Thoracic aorta (tissue), 2 donors: ENCODE data around the gene CLEC3B. TPM values are rescaled to one million over a fixed set of nuclear protein-coding genes. Genes with fewer than 3 reads are reported as not detected.
"Not testable (repeated sequence)": the region's sequence is repeated elsewhere in the genome, so short reads cannot be mapped to it uniquely, and the experiment has no call there.

Experiments used
- ATAC-seq: fragments of 150-250 bp; one replicate; pipeline ENCODE4 v1.8.0; 2017; ENCODE audit warnings: low read depth; ENCODE audit not compliant: insufficient number of reproducible peaks, low FRiP score
- DNase-seq: peaks from one replicate; pipeline ENCODE4 v3.0.0-alpha.2; 2020; ENCODE audit warnings: low spot score
- H3K27ac ChIP-seq, 2 donors: fragments of 200-600 bp; sonication (generic); 1 replicate in 1 of 2; 2 replicates in 1 of 2; pipeline ENCODE4 v1.5.1; 2016; ENCODE audit warnings: mild to moderate bottlenecking in 2 of 2, moderate library complexity in 2 of 2
- H3K27me3 ChIP-seq: fragments of 200-600 bp; sonication (generic); replicated peaks from 2 replicates; pipeline ENCODE4 v1.6.0; 2016; ENCODE audit warnings: mild to moderate bottlenecking; ENCODE audit not compliant: insufficient read depth
- H3K36me3 ChIP-seq: fragments of 200-600 bp; sonication (generic); one replicate; pipeline ENCODE4 v1.5.1; 2016
- H3K4me1 ChIP-seq, 2 donors: fragments of 200-600 bp; sonication (generic); 1 replicate in 1 of 2; 2 replicates in 1 of 2; pipeline versions ENCODE4 v1.5.1 to v1.6.0; 2016; ENCODE audit warnings: low read depth in 2 of 2, mild to moderate bottlenecking in 1 of 2; ENCODE audit not compliant: control insufficient read depth in 1 of 2
- H3K4me3 ChIP-seq: fragments of 200-600 bp; sonication (generic); 2 replicates; pipeline ENCODE4 v1.5.1; 2016; ENCODE audit warnings: mild to moderate bottlenecking
- H3K9me3 ChIP-seq: fragments of 200-600 bp; sonication (generic); 2 replicates; pipeline ENCODE4 v1.5.1; 2016
- total RNA-seq, 2 donors: library from RNA; depleted of rRNA; stranded (reverse); fragments of >200 nt; gene quantifications; one replicate each; pipeline versions ENCODE4 v1.1.0 to v1.2.3, GENCODE V29; 2016
- TF ChIP-seq, protein P1 (sequence below): fragments of 200-600 bp; sonication (generic); IDR thresholded peaks from one replicate; pipeline ENCODE4 v1.5.1; 2019; ENCODE audit warnings: antibody characterized with exemption

CLEC3B gene
- total RNA-seq, 2 donors from 2014 or later: 96.6 to 202 TPM

DNA sequence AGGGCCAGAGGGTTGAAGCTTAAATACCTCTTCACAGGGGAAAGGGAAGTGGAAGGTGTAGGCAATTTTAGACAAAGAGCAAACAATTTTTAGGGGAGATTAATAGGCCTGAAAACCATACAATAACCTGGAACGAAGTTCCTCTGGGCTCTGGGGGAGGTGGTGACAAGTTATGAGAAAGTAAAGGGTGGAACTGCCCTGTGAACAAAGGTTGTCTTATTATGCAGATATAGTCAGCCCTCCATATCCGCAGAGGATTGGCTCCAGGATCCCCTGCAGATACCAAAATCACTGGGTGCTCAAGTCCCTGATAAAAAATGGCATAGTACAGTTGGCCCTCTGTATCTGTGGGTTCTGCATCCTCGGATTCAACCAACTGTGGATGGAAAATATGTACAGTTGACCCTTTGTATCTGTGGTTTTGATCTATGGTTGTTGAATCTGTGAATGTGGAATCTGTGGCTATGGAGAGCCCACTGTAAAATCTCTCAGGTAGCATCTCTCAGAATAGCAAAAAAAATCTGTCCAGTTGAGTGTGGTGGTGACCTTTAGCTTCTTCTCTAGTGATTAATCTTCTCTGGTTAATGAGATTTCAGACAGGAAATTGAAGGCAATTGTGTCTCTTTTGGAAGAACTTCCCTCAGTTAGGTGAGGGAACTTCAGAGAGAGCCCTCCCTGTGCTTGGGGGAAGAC, 40.2 kb downstream of the CLEC3B start:
- TF ChIP-seq, protein P1, sequence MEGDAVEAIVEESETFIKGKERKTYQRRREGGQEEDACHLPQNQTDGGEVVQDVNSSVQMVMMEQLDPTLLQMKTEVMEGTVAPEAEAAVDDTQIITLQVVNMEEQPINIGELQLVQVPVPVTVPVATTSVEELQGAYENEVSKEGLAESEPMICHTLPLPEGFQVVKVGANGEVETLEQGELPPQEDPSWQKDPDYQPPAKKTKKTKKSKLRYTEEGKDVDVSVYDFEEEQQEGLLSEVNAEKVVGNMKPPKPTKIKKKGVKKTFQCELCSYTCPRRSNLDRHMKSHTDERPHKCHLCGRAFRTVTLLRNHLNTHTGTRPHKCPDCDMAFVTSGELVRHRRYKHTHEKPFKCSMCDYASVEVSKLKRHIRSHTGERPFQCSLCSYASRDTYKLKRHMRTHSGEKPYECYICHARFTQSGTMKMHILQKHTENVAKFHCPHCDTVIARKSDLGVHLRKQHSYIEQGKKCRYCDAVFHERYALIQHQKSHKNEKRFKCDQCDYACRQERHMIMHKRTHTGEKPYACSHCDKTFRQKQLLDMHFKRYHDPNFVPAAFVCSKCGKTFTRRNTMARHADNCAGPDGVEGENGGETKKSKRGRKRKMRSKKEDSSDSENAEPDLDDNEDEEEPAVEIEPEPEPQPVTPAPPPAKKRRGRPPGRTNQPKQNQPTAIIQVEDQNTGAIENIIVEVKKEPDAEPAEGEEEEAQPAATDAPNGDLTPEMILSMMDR: no peak
- ATAC-seq: no peak
- Histone ChIP-seq H3K27ac (no peak overlapping the region), H3K4me1 (peaks cover 0 to 3% of the 10 kb centered on the region in 2 donors), H3K27me3 (no peaks in the 10 kb centered on the region), H3K36me3 (no peaks in the 10 kb centered on the region), H3K9me3 (no peaks in the 10 kb centered on the region), H3K4me3 (no peak overlapping the region)
- DNase-seq: no peak

DNA sequence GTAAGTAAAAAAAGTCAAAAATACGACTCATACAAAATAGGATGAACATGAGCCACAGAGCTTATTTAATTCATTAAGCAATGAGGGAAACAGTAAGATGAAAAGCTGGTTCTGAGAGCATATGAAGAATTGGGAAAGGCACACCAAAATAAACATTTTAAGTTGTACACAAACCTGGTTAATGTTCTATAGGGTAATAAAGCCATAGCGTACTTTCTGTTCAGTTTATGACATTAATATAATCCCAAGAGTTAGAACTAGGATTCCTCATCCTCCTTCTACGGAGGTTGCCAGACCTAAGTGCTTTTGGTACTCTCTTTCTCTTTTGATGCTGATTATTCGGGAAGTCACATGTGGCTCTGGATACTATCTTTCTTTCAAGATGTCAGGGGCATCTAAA, 41.4 kb downstream of the CLEC3B start:
- Histone ChIP-seq H3K9me3 (no peaks in the 10 kb centered on the region), H3K36me3 (no peaks in the 10 kb centered on the region), H3K4me3 (no peak overlapping the region), H3K27me3 (no peaks in the 10 kb centered on the region), H3K4me1 (peaks cover 0 to 3% of the 10 kb centered on the region in 2 donors), H3K27ac (no peak overlapping the region)
- no peak for DNase-seq
- TF ChIP-seq, protein P1: no peak
- no peak for ATAC-seq

DNA sequence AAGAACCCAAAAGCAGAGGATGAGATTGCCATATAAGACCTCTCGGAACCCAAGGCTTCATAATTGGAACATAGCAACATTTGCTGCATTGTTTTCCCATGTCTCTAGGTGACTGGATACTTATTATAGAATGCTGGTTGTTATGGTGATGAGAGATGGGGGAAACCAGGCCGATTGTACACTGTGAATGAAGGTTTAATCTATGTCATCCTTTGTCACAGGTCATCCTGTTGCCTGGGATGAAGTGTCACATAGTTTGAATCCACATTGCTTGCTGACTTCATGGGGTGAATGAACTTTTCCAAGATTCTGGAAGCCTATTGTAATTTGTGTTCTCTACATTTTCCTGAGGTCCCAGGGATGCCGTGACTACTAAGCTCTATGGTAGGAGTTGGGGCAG, 41.8 kb downstream of the CLEC3B start:
- TF ChIP-seq, protein P1: no peak
- ATAC-seq (no peak), DNase-seq (no peak)
- Histone ChIP-seq H3K9me3 (no peaks in the 10 kb centered on the region), H3K36me3 (no peaks in the 10 kb centered on the region), H3K4me1 (peaks cover 0 to 3% of the 10 kb centered on the region in 2 donors), H3K27ac (no peak overlapping the region), H3K4me3 (no peak overlapping the region), H3K27me3 (no peaks in the 10 kb centered on the region)

DNA sequence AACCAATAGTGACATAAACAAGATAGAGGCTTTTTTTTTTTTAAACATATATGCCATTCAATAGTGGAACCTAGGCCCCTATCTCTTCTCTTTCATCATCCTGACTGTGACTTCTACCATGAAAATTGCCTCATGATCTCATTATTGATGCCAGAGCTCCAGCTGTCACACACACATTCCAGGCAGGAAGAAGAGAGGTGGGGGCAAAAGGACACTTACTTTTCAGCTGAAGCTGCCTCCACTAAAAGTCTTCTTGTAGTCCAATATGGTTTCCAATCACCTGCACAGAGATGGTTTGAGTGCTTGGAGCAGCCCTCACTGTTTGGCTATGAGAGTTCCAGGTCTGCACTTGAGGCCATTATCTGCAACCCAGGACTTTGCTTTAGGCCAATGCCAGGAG, 45.0 kb downstream of the CLEC3B start:
- Histone ChIP-seq H3K36me3 (no peaks in the 10 kb centered on the region), H3K4me1 (no peaks in the 10 kb centered on the region), H3K4me3 (no peak overlapping the region), H3K9me3 (no peaks in the 10 kb centered on the region), H3K27me3 (no peaks in the 10 kb centered on the region), H3K27ac (no peak overlapping the region)
- DNase-seq: no peak
- ATAC-seq: no peak
- TF ChIP-seq, protein P1: no peak

DNA sequence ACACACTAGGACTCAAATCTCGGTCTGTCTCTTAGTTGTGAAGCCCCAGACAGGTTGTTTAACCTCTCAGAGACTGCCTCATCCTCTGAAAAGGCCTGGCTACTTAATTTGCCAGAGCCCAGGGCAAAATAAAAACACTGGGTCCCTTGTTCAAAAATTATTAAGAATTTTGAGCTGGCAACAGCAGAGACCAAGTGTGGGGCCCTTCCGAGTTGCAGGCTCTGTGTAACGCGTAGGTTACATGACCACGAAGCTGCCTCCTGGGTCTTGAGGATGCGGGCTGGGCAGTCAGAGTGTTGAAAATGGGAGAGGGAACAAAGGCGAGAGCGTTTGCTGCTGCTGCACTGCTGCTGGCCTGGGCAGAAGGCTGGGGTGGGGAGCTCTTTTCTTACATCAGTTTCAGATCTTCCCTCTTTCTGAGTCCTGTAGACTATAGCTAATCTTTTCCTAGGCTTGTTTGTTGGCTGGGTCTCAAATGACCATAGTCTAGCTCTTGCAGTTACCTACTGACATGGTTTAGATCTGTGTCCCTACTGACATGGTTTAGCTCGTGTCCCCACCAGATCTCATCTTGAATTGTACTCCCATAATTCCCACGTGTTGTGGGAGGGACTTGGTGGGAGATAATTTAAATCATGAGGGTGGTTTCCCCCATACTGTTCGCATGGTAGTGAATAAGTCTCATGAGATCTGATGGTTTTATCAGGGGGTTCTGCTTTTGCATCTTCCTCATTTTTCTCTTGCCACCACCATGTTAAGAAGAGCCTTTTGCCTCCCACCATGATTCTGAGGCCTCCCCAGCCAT, 49.9 kb downstream of the CLEC3B start:
- H3K4me1 ChIP-seq: no peaks in the 10 kb centered on the region
- no peaks in the 10 kb centered on the region for H3K27me3 ChIP-seq
- no peaks in the 10 kb centered on the region for H3K9me3 ChIP-seq
- no peak overlapping the region for H3K4me3 ChIP-seq
- no peak overlapping the region for H3K27ac ChIP-seq
- TF ChIP-seq, protein P1: no peak
- ATAC-seq (no peak), DNase-seq (no peak)
- no peaks in the 10 kb centered on the region for H3K36me3 ChIP-seq

DNA sequence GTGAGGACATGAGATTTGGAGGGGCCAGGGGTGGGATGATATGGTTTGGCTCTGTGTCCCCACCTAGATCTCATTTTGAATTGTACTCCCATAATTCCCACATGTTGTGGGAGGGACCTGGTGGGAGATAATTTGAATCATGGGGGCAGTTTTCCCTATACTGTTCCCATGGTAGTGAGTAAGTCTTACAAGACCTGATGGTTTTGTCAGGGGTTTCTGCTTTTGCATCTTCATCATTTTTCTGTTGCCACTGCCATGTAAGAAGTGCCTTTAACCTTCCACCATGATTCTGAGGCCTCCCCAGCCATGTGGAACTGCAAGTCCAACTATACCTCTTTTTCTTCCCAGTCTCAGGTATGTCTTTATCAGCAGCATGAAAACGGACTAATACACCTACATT, 52.2 kb downstream of the CLEC3B start:
- not testable (repeated sequence) for DNase-seq, H3K36me3 ChIP-seq, H3K9me3 ChIP-seq, H3K4me3 ChIP-seq, ATAC-seq, H3K27ac ChIP-seq, H3K27me3 ChIP-seq
- peaks cover 10 to 15% of the 10 kb centered on the region in 2 donors for H3K4me1 ChIP-seq
